ENCODE data around the gene STK32B. TPM values are rescaled to one million over a fixed set of nuclear protein-coding genes. Genes with fewer than 3 reads are reported as not detected.
"Not testable (repeated sequence)": the region's sequence is repeated elsewhere in the genome, so short reads cannot be mapped to it uniquely, and the experiment has no call there.

The STK32B gene
- total RNA-seq, 4 donors from 2014 or later, result 0.39 to 2.7 (median 2.4) TPM

GRCh38 chr4:5066101-5066500 is 14.8 kb downstream of the STK32B start:
- no peak overlapping the region for H3K27ac ChIP-seq
- no peak for TF ChIP-seq EP300 (IDR thresholded peaks at IDR 0.05)
- TF ChIP-seq CTCF (IDR thresholded peaks at IDR 0.05), result no peak
- TF ChIP-seq POLR2A (IDR thresholded peaks at IDR 0.05), result no peak
- H3K9me3 ChIP-seq, result no peaks in the 10 kb centered on the region
- WGBS, 2 donors, result 77 to 79% methylated on average over 3 of the region's 3 CpGs
- H3K27me3 ChIP-seq, result no peaks in the 10 kb centered on the region
- no peaks in the 10 kb centered on the region for H3K4me1 ChIP-seq
- no peak overlapping the region for H3K4me3 ChIP-seq
- no peaks in the 10 kb centered on the region for H3K36me3 ChIP-seq
- DNase-seq (ENCODE audit: low spot score in 2 of 2), result no peak

GRCh38 chr4:5066968-5067367 is 15.7 kb downstream of the STK32B start:
- not testable (repeated sequence) for H3K4me1 ChIP-seq; H3K9me3 ChIP-seq; H3K27me3 ChIP-seq; DNase-seq (ENCODE audit: low spot score in 2 of 2); H3K4me3 ChIP-seq; H3K27ac ChIP-seq; H3K36me3 ChIP-seq
- 72 to 82% methylated on average over 3 of the region's 3 CpGs for WGBS, 2 donors

- no peaks in the 10 kb centered on the region for H3K4me1 ChIP-seq
- H3K4me3 ChIP-seq, result no peak overlapping the region
- H3K9me3 ChIP-seq, result peaks cover 0 to 3% (median 0%) of the 10 kb centered on the region in 4 donors
- TF ChIP-seq EP300 (IDR thresholded peaks at IDR 0.05) (no peak), POLR2A (IDR thresholded peaks at IDR 0.05) (no peak), CTCF (IDR thresholded peaks at IDR 0.05) (no peak)
- H3K27me3 ChIP-seq, result no peaks in the 10 kb centered on the region
- whole genome bisulfite sequencing, 2 donors, result 96 to 99% methylated on average over 3 of the region's 3 CpGs
- no peaks in the 10 kb centered on the region for H3K36me3 ChIP-seq
- no peak for DNase-seq (ENCODE audit: low spot score in 2 of 2)
- no peak overlapping the region for H3K27ac ChIP-seq
Measured at GRCh38 chr4:5067908-5068307, 16.6 kb downstream of the STK32B start.

- Histone ChIP-seq H3K27me3 (no peaks in the 10 kb centered on the region), H3K27ac (no peak overlapping the region), H3K36me3 (no peaks in the 10 kb centered on the region), H3K9me3 (peaks cover 0 to 7% (median 0%) of the 10 kb centered on the region in 4 donors), H3K4me1 (no peaks in the 10 kb centered on the region), H3K4me3 (no peak overlapping the region)
- DNase-seq (ENCODE audit: low spot score in 2 of 2), result no peak
- 79 to 84% methylated on average over 5 of the region's 5 CpGs for WGBS, 2 donors
- no peak for TF ChIP-seq POLR2A (IDR thresholded peaks at IDR 0.05)
- TF ChIP-seq EP300 (IDR thresholded peaks at IDR 0.05), result no peak
- no peak for TF ChIP-seq CTCF (IDR thresholded peaks at IDR 0.05)
Measured at GRCh38 chr4:5069901-5070300, 18.6 kb downstream of the STK32B start.

GRCh38 chr4:5072948-5073347 is 21.7 kb downstream of the STK32B start:
- 86 to 90% methylated on average over 1 of the region's 1 CpG for WGBS, 2 donors
- Histone ChIP-seq H3K27me3 (no peaks in the 10 kb centered on the region), H3K27ac (no peak overlapping the region), H3K4me3 (no peak overlapping the region), H3K36me3 (no peaks in the 10 kb centered on the region), H3K4me1 (no peaks in the 10 kb centered on the region), H3K9me3 (peaks cover 0 to 7% (median 0%) of the 10 kb centered on the region in 4 donors)
- no peak for DNase-seq (ENCODE audit: low spot score in 2 of 2)
- TF ChIP-seq EP300 (IDR thresholded peaks at IDR 0.05) (no peak), POLR2A (IDR thresholded peaks at IDR 0.05) (no peak), CTCF (IDR thresholded peaks at IDR 0.05) (no peak)

- H3K4me3 ChIP-seq, result no peak overlapping the region
- H3K36me3 ChIP-seq, result no peaks in the 10 kb centered on the region
- peaks cover 0 to 26% (median 9%) of the 10 kb centered on the region in 4 donors for H3K9me3 ChIP-seq
- H3K4me1 ChIP-seq, result no peaks in the 10 kb centered on the region
- DNase-seq (ENCODE audit: low spot score in 2 of 2), result no peak
- TF ChIP-seq POLR2A (IDR thresholded peaks at IDR 0.05) (no peak), EP300 (IDR thresholded peaks at IDR 0.05) (no peak), CTCF (IDR thresholded peaks at IDR 0.05) (no peak)
- H3K27me3 ChIP-seq, result no peaks in the 10 kb centered on the region
- 76 to 89% methylated on average over 3 of the region's 3 CpGs for WGBS, 2 donors
- no peak overlapping the region for H3K27ac ChIP-seq
Measured at GRCh38 chr4:5078009-5078408, 26.7 kb downstream of the STK32B start.
